ENCODE data around the gene ZNF121. TPM values are rescaled to one million over a fixed set of nuclear protein-coding genes. Genes with fewer than 3 reads are reported as not detected.
A peak's percentile ranks its signal among the peaks of the same experiment; 100 is the strongest.
"Not testable (repeated sequence)": the region's sequence is repeated elsewhere in the genome, so short reads cannot be mapped to it uniquely, and the experiment has no call there.

ZNF121 gene
- total RNA-seq, 2 experiments from 2014 or later = 79.9 to 85.5 TPM

- ChIA-PET POLR2A (no interaction called here), CTCF (interaction anchor here (0.7 to 2.7 kb wide), 9 partner anchors 9 to 440 kb away, joined by 3 to 9 read pairs (median 3); no protein-coding TSS in a partner anchor)
- Mint-ChIP-seq H3K4me1 (ENCODE audit: low read depth) (peaks cover 11% of the 10 kb centered on the region), H3K27me3 (peaks cover 7% of the 10 kb centered on the region), H3K27ac (no peak overlapping the region), H3K4me3 (no peak overlapping the region), H3K36me3 (ENCODE audit: low read depth) (peaks cover 20% of the 10 kb centered on the region), H3K9me3 (peaks cover 4% of the 10 kb centered on the region)
- DNase-seq (peak; percentile 91), ATAC-seq (no peak)
- intact Hi-C loops (cut with micrococcal nuclease) = loop anchor here (5.0 kb wide), 1 partner anchor 211 kb away; no protein-coding TSS in a partner anchor
- TF ChIP-seq, protein P1, sequence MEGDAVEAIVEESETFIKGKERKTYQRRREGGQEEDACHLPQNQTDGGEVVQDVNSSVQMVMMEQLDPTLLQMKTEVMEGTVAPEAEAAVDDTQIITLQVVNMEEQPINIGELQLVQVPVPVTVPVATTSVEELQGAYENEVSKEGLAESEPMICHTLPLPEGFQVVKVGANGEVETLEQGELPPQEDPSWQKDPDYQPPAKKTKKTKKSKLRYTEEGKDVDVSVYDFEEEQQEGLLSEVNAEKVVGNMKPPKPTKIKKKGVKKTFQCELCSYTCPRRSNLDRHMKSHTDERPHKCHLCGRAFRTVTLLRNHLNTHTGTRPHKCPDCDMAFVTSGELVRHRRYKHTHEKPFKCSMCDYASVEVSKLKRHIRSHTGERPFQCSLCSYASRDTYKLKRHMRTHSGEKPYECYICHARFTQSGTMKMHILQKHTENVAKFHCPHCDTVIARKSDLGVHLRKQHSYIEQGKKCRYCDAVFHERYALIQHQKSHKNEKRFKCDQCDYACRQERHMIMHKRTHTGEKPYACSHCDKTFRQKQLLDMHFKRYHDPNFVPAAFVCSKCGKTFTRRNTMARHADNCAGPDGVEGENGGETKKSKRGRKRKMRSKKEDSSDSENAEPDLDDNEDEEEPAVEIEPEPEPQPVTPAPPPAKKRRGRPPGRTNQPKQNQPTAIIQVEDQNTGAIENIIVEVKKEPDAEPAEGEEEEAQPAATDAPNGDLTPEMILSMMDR (IDR thresholded peaks at IDR 0.05) = peak; percentile 72
Observed at GRCh38 chr19:9586764-9587163, 2.5 kb upstream of the ZNF121 start.

- peaks cover 65% of the 10 kb centered on the region for H3K36me3 Mint-ChIP-seq (ENCODE audit: low read depth)
- intact Hi-C loops (cut with micrococcal nuclease); DNase-seq; CTCF ChIA-PET; ATAC-seq; H3K27me3 Mint-ChIP-seq: not testable (repeated sequence)
- peaks cover 25% of the 10 kb centered on the region for H3K9me3 Mint-ChIP-seq
- peak overlapping the region; percentile 75 for H3K4me3 Mint-ChIP-seq
- peaks cover 44% of the 10 kb centered on the region for H3K4me1 Mint-ChIP-seq (ENCODE audit: low read depth)
- POLR2A ChIA-PET = interaction anchor here (0.7 to 2.7 kb wide), 4 partner anchors 9 to 258 kb away, joined by 3 to 11 read pairs (median 6); partner anchors contain the start of gene ZNF559
- peak overlapping the region; percentile 89 for H3K27ac Mint-ChIP-seq
Observed at GRCh38 chr19:9582081-9582725, 2.1 kb downstream of the ZNF121 start.

- TF ChIP-seq, protein P1 (IDR thresholded peaks at IDR 0.05) = no peak
- intact Hi-C loops (cut with micrococcal nuclease) = no loop called here
- ChIA-PET POLR2A (no interaction called here), CTCF (no interaction called here)
- Mint-ChIP-seq H3K4me1 (ENCODE audit: low read depth) (peaks cover 50% of the 10 kb centered on the region), H3K36me3 (ENCODE audit: low read depth) (peaks cover 80% of the 10 kb centered on the region), H3K4me3 (peak overlapping the region; percentile 59), H3K27me3 (no peaks in the 10 kb centered on the region), H3K27ac (peak overlapping the region; percentile 74), H3K9me3 (peaks cover 38% of the 10 kb centered on the region)
- no peak for DNase-seq
- ATAC-seq = no peak
Observed at GRCh38 chr19:9580728-9581127, 3.6 kb downstream of the ZNF121 start.

GRCh38 chr19:9570255-9570654, 14.0 kb downstream of the ZNF121 start:
- ChIA-PET CTCF (no interaction called here), POLR2A (interaction anchor here (1.9 kb wide), 1 partner anchor 12 kb away, joined by 5 read pairs; no protein-coding TSS in a partner anchor)
- Mint-ChIP-seq H3K4me3 (no peak overlapping the region), H3K27ac (no peak overlapping the region), H3K9me3 (peaks cover 68% of the 10 kb centered on the region), H3K36me3 (ENCODE audit: low read depth) (peaks cover 97% of the 10 kb centered on the region), H3K4me1 (ENCODE audit: low read depth) (peaks cover 17% of the 10 kb centered on the region), H3K27me3 (no peaks in the 10 kb centered on the region)
- TF ChIP-seq, protein P1 (IDR thresholded peaks at IDR 0.05) = no peak
- DNase-seq (no peak), ATAC-seq (no peak)
- intact Hi-C loops (cut with micrococcal nuclease) = no loop called here

- TF ChIP-seq, protein P1 (IDR thresholded peaks at IDR 0.05) = no peak
- Mint-ChIP-seq H3K9me3 (peaks cover 67% of the 10 kb centered on the region), H3K4me1 (ENCODE audit: low read depth) (no peaks in the 10 kb centered on the region)
Observed at GRCh38 chr19:9566729-9567128, 17.6 kb downstream of the ZNF121 start.

More at GRCh38 chr19:9566729-9567128, 17.6 kb downstream of the ZNF121 start:
- H3K36me3 Mint-ChIP-seq (ENCODE audit: low read depth) = peaks cover 97% of the 10 kb centered on the region
- no peak for DNase-seq
- no peak for ATAC-seq
- H3K4me3 Mint-ChIP-seq = no peak overlapping the region
- intact Hi-C loops (cut with micrococcal nuclease) = no loop called here
- CTCF ChIA-PET = no interaction called here
- H3K27ac Mint-ChIP-seq = no peak overlapping the region
- no peaks in the 10 kb centered on the region for H3K27me3 Mint-ChIP-seq
- POLR2A ChIA-PET = no interaction called here
